ENCODE measurements around the gene CBLIF.
"Not testable (repeated sequence)": the region's sequence is repeated elsewhere in the genome, so short reads cannot be mapped to it uniquely, and the experiment has no call there.

Gene CBLIF

DNA sequence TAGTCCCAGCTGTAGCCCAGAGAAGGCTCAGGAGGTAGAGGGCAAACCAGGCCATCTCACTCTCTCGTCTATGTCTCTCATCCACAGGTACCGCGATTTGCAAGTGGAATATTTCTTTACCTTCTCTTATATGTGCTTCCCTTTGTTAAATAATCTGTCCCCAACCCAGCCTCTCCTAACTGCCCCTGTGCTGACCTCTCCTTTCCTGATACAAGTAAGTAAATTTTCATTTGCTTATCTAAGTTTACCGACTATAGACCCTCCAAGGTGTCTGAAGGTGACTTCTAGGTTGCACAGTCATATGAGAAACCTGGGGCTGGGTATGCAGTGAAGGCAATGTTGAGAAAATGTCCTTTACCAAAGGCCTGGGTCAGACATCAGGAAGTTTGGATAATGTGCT is at the start of gene CBLIF:
CBLIF (minus strand) TSS at position 101 of the 400 bp plus-strand sequence; CDS start at position 55, 46 bp downstream.
- DNase-seq: no peak

DNA sequence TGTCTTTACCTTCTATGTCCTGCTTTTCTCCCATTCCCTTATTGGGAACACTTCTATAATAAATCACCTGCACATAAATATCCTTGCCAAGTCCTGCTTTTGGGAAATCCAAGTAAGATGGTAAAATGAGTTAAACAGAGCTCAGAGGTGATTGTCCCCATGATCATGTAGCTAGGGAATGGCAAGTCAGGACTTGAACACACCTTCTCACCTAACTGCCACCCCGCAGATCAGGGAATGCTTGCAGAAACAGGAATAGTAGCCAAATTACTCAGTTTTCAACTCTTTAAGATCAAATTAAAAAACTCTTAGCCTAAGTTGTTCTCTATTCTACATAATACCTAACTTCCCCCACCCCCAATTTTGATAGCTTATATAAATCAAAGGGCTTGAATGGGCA is 49.3 kb upstream of the CBLIF start:
- DNase-seq: no peak

DNA sequence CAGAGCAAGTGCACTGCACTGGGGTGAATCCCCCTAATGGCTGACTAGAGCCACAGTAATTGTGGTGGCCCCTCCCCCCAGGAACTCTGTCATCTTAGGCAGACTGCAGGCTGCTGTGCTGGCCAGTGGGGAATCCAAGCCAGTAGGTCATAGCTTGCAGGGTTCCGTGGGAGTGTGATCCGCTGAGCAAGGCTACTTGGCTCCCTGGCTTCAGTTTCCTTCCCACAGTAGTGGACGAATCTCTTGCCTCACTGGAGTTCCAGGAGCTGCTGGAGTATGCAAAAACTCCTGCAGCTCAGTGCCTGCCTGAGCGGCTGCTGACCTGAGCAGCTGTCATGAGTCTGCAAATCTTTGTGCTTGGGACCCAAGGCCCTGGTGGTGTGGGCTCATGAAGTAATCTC is 46.5 kb upstream of the CBLIF start:
- no peak for DNase-seq

DNA sequence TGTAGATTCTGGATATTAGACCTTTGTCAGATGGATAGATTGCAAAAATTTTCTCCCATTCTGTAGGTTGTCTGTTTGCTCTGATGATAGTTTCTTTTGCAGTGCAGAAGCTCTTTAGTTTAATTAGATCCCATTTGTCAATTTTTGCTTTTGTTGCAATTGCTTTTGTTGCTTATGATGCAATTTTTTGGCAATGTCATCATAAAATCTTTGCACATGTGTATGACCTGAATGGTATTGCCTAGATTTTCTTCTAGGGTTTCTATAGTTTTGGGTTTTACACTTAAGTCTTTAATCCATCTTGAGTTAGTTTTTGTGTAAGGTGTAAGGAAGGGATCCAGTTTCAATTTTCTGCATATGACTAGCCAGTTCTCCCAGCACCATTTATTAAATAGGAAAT is 41.9 kb upstream of the CBLIF start:
- DNase-seq: not testable (repeated sequence)

DNA sequence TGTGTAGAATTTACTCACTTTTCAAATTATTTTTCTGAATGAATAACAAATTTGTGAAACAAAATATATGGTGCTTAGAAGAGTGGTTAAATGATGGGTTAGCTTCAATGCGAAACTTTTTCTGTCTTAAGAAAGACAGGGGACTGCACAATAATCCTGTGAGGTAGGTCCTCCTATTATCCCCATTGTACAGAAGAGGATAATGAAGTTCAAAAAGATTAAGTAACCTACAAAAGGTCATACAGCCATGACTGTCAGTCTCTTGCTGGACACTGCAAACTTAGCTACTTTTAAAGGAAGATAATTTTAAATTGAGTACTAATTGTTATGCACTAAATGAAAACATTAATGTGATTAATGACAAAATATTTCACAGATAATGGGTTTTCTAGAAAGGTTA is 38.3 kb upstream of the CBLIF start:
- no peak for DNase-seq

DNA sequence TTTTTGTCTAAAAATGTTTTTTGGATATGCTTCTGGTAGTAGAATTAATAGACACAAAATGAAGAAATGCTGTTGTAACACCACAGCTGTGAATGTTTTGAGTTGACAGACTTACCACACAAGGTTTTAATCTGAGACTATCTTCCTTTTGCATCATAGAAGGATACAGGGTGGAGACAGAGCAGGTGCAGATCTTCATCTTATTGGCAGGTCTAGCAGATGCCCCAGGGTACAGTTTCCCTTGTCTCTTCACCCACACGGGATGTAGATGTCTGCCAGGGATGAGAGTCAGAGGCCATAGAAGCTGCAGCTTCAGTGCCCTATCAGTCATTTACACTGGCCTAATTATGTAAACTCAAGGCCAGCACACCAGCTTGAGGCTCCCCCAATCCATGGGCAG is 34.3 kb upstream of the CBLIF start:
- no peak for DNase-seq

DNA sequence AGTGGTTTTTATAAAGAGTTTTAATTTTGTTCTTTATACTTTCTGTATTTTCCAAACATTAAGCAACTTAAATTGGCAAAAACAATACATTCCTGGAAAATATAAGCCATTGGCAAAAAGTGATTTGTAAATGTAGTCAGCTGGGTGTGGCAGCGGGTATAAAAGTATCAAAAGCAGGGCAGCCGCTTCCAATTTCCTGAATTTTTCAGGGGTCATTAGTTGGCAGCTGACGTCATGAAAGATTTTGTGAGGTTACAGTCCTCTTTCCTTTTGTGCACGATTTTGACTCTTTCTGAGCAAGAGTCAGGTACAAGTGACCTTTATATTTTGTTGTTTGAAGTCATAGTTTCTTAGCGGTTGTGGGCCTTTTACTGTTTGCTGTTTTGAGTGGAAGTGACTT is 33.3 kb upstream of the CBLIF start, which contains the start of gene OOSP3:
OOSP3 (plus strand) TSS at position 208 of the 400 bp plus-strand sequence; CDS start at position 235, 27 bp downstream.
- DNase-seq: no peak

DNA sequence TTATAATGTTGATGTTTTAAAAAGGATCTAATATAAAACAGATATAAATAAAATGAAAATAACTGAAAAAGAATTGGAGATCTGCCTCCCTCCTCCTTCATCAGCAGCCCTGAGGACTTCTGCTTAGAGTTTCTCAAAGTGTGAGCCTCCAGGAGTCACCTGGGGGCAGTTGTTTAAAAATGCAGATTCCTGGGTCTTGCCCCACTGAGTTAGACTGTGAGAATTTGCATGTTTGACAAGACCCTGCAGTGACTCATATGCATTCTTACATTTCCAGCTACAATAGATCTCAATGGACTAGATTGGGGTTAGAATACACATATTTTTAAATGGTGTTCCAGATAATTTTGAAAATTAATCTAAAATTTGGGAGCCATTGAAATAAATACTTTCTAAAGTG is 32.5 kb upstream of the CBLIF start:
- no peak for DNase-seq

DNA sequence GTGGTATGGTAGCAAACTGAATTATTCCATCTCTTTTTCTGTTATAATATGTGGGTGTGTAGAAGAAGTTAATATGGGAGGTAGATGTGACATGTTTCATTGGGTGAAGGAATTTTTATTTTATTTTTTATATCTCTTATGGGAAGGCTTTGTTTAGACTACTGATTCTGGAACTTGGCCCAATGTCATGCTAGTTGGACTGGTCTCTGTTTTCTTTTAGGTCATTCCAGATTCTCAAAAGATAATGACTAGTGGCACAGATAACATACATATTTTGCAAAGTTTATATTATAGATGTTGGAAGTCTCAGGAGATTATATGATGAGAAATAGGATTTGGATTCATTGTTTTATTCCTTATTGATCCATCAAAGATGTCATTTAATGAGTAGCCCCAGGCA is 32.0 kb upstream of the CBLIF start:
- no peak for DNase-seq

DNA sequence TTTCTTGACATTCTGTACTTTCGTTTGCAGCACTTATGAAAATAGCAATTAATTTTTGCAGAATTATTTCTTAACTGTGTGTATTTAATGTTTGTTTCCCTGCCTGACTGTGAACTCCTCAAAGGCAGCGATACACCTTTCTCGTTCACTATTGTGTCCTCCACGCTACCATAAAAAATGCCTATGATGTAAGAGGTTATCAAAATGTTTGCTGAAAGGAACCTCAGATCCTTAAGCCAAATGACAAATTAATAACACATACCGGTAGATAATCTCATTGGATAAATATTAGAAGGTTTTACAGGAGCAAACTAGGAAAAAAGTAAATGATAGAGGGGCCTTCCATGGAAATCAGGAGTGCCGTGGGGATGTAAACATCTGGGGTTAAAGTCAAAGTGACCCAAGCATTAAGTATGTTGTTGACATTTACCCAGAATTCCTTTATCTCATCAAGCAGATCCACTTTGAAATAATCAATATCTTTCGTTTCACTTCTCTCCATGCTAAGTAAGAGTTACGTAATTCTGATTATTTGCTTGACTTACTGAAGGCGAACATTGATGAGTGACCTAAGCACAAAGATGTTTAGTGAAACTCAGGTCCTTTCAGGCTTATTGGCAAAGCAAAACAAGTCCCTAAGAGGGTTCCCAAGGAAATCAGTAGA is 30.7 kb upstream of the CBLIF start:
- DNase-seq: no peak

DNA sequence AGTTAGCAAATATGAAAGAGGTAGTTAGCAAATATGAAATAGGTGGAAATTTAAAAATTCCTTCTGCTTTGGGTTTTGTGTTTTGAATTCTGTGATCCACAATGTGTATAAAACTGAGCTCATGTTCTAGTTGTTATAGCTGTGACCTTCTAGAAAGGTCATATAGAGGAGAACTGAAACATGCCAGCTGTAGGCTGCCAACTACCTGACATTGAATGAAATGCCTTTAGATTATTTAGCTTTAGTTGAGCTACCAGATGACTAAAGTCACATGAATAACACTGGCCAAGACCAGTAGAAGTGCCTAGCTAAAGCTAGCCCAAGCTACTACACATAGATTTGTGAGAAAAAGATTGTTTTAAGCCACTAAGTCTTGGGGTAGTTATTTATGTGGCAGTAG is 26.8 kb upstream of the CBLIF start:
- DNase-seq: no peak

DNA sequence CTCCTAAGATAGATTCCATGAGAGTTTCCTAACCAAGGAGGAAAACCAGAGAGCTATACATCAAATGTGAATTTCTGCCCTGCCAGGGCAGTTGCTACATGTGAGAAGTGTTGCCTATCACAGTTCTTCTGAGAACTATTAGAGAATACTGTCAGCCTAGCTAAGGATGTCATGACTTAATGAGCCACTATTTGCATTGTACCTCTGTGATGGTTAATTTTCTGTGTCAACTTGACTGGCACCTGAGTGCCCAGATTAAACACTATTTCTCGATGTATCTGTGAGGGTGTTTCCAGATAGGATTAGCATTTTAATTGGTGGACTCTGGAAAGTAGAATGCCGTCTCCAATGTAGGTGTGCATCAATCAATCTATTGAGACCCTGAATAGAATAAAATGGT is 22.6 kb upstream of the CBLIF start:
- no peak for DNase-seq

DNA sequence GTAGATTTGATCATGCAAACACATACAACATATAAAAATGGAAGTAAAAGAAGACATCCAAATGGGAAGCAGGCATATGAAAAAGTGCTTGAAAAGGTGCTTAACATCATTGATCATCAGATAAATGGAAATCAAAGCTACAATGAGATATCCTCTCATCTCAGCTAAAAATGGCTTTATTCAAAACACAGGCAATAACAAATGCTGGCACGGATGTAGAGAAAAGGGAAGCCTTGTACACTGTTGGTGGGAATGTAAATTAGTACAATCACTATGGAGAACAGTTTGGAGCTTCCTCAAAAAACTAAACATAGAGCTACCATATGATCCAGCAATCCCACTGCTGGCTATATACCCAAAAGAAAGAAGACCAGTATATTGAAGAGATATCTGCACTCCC is 21.5 kb upstream of the CBLIF start:
- no peak for DNase-seq

DNA sequence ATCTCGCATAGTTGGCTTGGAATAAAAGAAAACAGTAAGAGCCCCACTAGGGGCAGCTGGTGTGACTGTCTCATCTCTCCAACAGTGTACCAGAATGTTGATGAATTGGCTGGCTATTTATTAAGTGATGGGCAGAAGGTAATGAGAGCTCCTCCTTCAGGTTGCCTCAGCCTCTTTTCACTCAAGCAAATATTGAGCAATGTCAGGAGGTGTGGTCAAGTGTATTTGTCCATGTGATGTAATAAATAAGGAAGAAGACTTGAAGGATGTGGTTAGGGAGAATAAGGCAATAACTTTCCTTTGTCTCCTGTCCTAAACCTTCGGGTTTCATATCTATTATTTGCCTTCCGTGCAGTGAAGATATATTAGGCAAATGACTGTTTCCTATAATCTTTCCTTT is 21.1 kb upstream of the CBLIF start, which contains the start of gene TCN1:
TCN1 (minus strand) TSS at position 91 of the 400 bp plus-strand sequence; CDS start at position 74, 17 bp downstream.
- no peak for DNase-seq

DNA sequence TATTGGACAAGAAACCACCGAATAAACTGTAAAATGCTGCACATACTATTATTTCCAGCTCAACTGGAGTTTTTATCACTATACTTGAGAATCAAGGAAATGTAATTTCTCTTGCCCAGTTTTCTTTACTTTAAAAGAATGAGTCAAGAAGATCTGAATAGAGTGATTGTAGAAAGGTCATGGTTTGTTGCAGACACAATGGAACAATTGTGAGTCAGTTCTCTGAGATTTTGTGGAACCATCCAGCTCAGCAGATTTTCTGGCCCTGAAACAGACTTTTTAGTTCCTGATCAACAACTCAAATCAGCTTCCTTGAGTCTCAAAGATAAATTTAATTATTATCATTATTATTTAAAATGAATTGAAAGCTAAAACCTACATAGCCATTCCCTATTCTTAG is 19.7 kb upstream of the CBLIF start:
- DNase-seq: no peak

DNA sequence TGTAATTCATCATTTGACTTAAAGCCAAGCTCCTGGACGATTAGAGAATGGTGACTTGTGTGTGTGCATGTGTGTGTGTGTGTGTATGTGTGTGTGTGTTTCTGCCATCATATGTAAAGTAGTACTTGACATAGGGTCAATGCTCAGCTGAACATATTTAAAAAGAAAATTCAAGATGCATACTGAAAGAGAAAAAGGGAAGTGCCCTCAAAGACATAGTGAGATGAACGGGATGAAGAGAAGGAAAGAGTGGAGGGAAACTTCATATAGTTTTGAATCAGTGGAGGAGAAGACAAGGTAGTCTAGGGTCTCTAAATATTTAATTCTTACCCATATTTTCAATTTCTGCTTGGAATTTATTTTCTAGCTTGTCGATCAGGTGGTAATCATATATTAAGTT is 17.0 kb upstream of the CBLIF start:
- no peak for DNase-seq

DNA sequence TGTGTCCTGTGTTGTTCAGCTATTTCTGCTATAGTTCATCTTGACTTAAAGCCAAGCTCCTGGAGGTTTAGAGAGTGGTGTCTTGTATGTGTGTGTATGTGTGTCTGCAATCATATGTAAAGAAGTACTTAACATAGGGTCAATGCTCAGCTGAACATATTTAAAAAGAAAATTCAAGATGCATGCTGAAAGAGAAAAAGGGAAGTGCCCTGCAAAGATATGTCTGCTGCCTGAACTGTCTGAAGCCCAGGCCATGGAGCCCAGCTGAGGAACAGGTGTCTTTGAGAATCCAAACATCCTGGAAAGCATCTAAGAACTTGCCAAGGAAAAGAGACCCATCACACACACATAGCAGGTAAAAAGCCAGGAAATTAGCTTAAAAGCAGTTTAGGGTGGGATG is 14.4 kb upstream of the CBLIF start:
- DNase-seq: no peak

DNA sequence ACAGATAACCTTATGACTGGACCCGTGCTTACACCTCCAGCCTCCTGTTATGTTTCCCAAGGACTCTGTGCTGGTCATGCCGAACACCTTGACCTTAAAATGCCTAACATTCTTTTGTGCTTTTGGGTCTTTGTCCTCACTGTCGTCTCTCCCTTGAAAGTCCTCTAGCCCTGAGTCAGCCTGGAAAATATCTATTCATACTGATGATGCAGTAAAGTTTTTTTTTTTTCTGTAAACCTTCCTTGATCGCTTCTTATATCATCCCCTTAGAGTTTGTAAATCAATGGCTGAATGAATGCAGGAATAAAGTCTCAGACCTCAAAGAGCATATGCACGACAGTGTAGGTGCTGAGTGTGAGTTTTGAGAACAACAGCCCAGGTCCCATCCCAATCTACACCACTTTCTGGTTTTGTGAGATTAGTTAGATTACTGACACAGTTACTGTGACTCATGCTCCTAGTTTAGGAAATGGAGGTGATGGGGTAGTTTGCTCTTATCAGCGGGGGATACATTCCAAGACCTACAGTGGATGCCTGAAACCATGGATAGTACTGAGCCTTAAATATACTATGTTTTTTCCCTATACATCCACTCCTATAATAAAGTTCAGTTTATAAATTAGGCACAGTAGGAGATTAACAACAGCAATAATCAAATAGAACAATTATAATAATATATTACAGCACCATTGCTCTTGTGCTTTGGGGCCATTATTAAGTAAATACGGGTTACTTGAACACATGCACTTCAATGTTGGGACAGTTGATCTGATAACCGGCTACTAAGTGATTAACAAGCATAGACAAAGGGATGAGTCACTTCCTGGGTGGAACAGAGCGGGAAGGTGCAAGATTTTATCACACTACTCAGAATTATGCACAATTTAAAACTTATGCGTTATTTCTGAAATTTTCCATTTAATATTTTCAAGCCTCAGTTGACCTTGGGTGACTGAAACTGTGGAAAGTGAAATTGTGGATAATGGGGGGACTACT is 12.4 kb upstream of the CBLIF start:
- no peak for DNase-seq

DNA sequence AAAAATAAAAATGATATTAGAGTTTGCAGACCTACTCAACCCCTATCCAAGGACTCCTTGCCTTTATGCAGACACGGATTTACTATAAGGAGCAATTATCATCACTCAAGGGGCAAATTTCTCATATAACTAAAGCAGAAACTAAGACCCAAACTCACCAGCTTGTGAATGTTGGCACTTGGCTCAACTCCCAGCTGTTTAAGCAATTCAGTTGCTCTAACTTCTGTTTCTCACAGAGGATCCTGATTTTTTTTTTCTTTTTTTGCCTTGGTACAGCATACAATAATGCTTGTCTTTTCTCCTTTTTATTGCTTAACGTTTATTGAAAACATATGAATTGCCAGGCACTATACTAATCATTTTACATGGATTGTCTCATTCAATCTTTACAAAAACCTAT is 9.6 kb upstream of the CBLIF start:
- DNase-seq: no peak

DNA sequence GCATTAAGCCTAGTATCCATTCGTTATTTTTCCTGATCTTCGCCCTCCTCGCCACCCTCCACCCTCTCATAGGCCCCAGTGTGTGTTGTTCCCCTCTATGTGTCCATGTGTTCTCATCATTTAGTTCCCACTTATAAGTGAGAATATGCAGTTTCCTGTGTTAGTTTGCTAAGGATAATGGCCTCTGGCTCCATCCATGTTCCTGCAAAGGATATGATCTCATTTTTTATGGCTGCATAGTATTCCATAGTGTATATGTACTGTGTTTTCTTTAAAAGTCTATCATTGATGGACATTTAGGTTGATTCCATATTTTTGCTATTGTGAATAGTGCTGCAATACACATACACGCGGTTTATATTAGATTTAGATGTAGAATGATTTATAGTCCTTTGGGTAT is 6.1 kb upstream of the CBLIF start:
- not testable (repeated sequence) for DNase-seq

DNA sequence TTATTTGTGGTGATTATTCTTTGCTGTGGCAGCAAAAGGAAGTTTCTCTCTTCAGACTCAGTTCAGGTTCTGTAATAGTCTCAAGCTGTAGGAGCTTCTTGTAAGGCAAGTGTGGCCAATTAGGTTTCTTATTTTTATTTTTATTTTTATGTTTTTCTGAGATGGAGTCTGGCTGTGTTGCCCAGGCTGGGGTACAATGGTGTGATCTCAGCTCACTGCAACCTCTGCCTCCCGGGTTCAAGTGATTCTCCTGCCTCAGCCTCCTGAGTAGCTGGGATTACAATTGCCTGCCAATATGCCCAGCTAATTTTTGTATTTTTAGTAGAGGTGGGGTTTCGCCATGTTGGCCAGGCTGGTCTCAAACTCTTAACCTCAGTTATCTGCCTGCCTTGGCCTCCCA is 4.3 kb upstream of the CBLIF start:
- not testable (repeated sequence) for DNase-seq

DNA sequence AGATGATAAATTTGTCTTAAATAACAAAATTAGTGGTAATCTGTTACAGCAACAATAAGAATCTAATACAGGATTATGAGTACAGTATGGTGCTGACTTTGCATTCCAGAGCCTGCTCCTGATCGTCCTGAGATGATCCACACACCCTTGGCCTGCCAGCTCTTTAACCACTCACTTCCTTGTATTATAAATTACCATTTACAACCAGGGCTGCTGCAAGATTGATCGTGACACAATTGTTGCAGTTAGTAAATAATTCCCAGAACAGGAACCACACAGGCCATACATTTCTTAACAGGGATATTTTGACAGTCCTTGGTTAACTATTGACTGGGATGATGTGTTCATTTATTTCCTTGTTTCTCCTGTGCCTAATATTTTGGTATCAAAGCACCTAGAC is 3.8 kb upstream of the CBLIF start:
- DNase-seq: no peak

DNA sequence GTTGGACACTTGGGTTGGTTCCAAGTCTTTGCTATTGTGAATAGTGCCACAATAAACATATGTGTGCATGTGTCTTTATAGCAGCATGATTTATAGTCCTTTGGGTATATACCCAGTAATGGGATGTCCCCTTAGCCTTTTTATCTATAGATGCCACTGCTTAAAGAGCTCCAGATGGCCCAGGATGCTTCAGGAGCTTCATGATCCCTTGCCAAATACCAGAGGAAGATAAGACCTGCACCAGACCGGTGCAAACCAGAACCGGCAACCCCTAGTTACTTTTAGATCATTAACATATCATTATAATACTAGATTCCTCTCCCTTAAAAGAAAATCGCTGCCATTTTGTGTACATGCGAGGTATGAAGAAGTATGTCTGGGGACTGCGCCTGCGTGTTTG is 3.1 kb upstream of the CBLIF start:
- not testable (repeated sequence) for DNase-seq

DNA sequence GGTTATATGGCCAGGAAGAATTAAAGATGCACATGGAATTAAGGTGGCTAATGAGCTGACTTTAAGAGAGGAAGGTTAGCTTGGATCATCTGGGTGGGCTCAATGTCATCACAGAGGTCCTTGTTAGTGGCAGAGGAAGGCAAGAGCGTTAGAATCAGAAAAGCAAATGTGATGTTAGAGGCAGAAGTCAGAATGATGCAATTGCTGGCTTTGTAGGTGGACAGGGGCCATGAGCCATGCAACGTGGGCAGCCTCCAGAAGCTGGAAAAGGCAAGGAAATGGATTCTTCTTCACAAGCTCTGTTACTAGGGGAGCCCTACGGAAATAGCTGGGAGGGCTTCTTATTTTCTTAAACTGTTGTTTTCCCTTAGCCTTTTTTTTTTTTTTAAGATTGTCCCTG is 2.3 kb upstream of the CBLIF start:
- no peak for DNase-seq

All from activated CD4-positive, alpha-beta T cell treated with anti-CD3 and anti-CD28 coated beads for 1 hour (primary cell).